H1 (cell line): Measurements from ENCODE around the gene PARD3. TPM values are rescaled to one million over a fixed set of nuclear protein-coding genes. Genes with fewer than 3 reads are reported as not detected.

Experiments
- CTCF ChIA-PET: fragments of 300-600 bp; sonication (Branson Sonifier 250); formaldehyde crosslinking; loops from one replicate; lab custom pipeline; 2021; ENCODE audit not compliant: partially characterized antibody; lab: Charles Lee
- POLR2A ChIA-PET: fragments of 300-600 bp; sonication (Branson Sonifier 250); formaldehyde crosslinking; loops from one replicate; lab custom pipeline; 2021; ENCODE audit warnings: inconsistent platforms; ENCODE audit not compliant: partially characterized antibody; lab: Charles Lee
- DNase-seq, 2 experiments: peaks; one replicate each; pipeline versions ENCODE4 v3.0.0 to v3.0.0-alpha.2; 2010 to 2022; ENCODE audit warnings: low spot score in 2 of 2, low read depth in 1 of 2, mixed read lengths in 1 of 2
- FAIRE-seq: peaks from 2 replicates; lab custom pipeline; 2011; peaks lifted over from hg19 to GRCh38; lab: Jason Lieb, UNC
- H2AFZ ChIP-seq: 2 replicates; pipeline ENCODE4 v1.8.1; 2012; ENCODE audit warnings: low read length, inconsistent platforms
- H2AK5ac ChIP-seq: 2 replicates; pipeline ENCODE4 v1.6.1; 2013; ENCODE audit warnings: low read depth, low read length
- H2BK120ac ChIP-seq: replicated peaks from 2 replicates; pipeline ENCODE3; 2013; ENCODE audit warnings: low read depth, low read length, inconsistent platforms
- H2BK12ac ChIP-seq: 2 replicates; pipeline ENCODE4 v1.6.1; 2013; ENCODE audit warnings: low read depth, low read length
- H2BK15ac ChIP-seq: 2 replicates; pipeline ENCODE4 v1.6.1; 2013; ENCODE audit warnings: low read length
- H2BK20ac ChIP-seq: 2 replicates; pipeline ENCODE4 v1.6.1; 2013; ENCODE audit warnings: low read length
- H2BK5ac ChIP-seq: 2 replicates; pipeline ENCODE4 v1.6.1; 2013; ENCODE audit warnings: low read depth, low read length
- H3K14ac ChIP-seq: 2 replicates; pipeline ENCODE4 v1.6.1; 2013; ENCODE audit warnings: inconsistent platforms; ENCODE audit not compliant: insufficient read length
- H3K18ac ChIP-seq: 2 replicates; pipeline ENCODE4 v1.6.1; 2013; ENCODE audit warnings: low read length; ENCODE audit errors: extremely low read depth
- H3K23ac ChIP-seq: 2 replicates; pipeline ENCODE4 v1.6.1; 2013; ENCODE audit warnings: inconsistent platforms; ENCODE audit not compliant: insufficient read length
- H3K23me2 ChIP-seq: 2 replicates; pipeline ENCODE4 v1.6.1; 2013; ENCODE audit warnings: low read depth, low read length
- H3K27ac ChIP-seq: 2 replicates; pipeline ENCODE4 v1.6.1; 2011; ENCODE audit warnings: low read depth, low read length, inconsistent platforms
- H3K27me3 ChIP-seq, 4 experiments: replicated peaks in 1 of 4; 1 replicate in 1 of 4; 2 replicates in 3 of 4; pipeline versions ENCODE4 v1.6.1 to v1.8.1; 2011 to 2013; ENCODE audit warnings: low read length in 3 of 4, mild to moderate bottlenecking in 3 of 4, inconsistent platforms in 2 of 4, mixed read lengths in 2 of 4, moderate library complexity in 1 of 4; ENCODE audit not compliant: control insufficient read depth in 3 of 4, insufficient read depth in 3 of 4; ENCODE audit errors: extremely low read depth in 1 of 4
- H3K36me3 ChIP-seq, 4 experiments: 2 replicates each; pipeline versions ENCODE4 v1.6.1 to v1.8.1; 2011 to 2013; ENCODE audit warnings: mild to moderate bottlenecking in 4 of 4, low read length in 3 of 4, moderate library complexity in 2 of 4, control low read depth in 1 of 4, inconsistent platforms in 1 of 4; ENCODE audit not compliant: insufficient read depth in 4 of 4, control insufficient read depth in 2 of 4
- H3K4ac ChIP-seq: replicated peaks from 2 replicates; pipeline ENCODE3; 2013; ENCODE audit warnings: low read length, low read depth, mixed read lengths, inconsistent platforms; ENCODE audit not compliant: insufficient read length
- H3K4me1 ChIP-seq, 4 experiments: replicated peaks in 1 of 4; 1 replicate in 1 of 4; 2 replicates in 3 of 4; pipeline versions ENCODE4 v1.6.1 to v1.8.1; 2011 to 2013; ENCODE audit warnings: low read length in 3 of 4, inconsistent platforms in 2 of 4, mixed read lengths in 1 of 4; ENCODE audit not compliant: insufficient read depth in 4 of 4, control insufficient read depth in 3 of 4
- H3K4me2 ChIP-seq, 2 experiments: 2 replicates each; pipeline versions ENCODE4 v1.6.1 to v1.8.1; 2011 to 2013; ENCODE audit warnings: low read depth in 2 of 2, low read length in 2 of 2, control low read depth in 1 of 2, inconsistent platforms in 1 of 2, mild to moderate bottlenecking in 1 of 2; ENCODE audit not compliant: insufficient read depth in 1 of 2
- H3K4me3 ChIP-seq, 4 experiments: fragments of 200-600, 300-600 bp in 1 of 4; sonication (generic), shearing (Covaris generic), sonication (Bioruptor Twin) in 1 of 4; 2 replicates each; pipeline versions ENCODE4 v1.5.1 to v1.8.1; 2011 to 2016; ENCODE audit warnings: low read length in 4 of 4, low read depth in 3 of 4, control low read depth in 2 of 4, inconsistent platforms in 2 of 4, mild to moderate bottlenecking in 2 of 4, mixed read lengths in 1 of 4, moderate library complexity in 1 of 4; ENCODE audit not compliant: insufficient read depth in 2 of 4; ENCODE audit errors: extremely low read depth in 1 of 4
- H3K56ac ChIP-seq: replicated peaks from 2 replicates; pipeline ENCODE3; 2013; ENCODE audit warnings: low read depth, mild to moderate bottlenecking, mixed read lengths, low read length, inconsistent platforms; ENCODE audit not compliant: insufficient read length
- H3K79me1 ChIP-seq: 2 replicates; pipeline ENCODE4 v1.6.1; 2013; ENCODE audit warnings: low read depth, low read length, control low read depth
- H3K79me2 ChIP-seq, 2 experiments: 2 replicates each; pipeline versions ENCODE4 v1.6.1 to v1.8.1; 2012 to 2013; ENCODE audit warnings: low read length in 2 of 2, mild to moderate bottlenecking in 2 of 2, inconsistent platforms in 1 of 2; ENCODE audit not compliant: insufficient read depth in 2 of 2, control insufficient read depth in 1 of 2
- H3K9ac ChIP-seq, 4 experiments: replicated peaks in 1 of 4; 1 replicate in 1 of 4; 2 replicates in 3 of 4; pipeline versions ENCODE4 v1.6.1 to v1.8.1; 2011 to 2013; ENCODE audit warnings: low read depth in 3 of 4, low read length in 3 of 4, control low read depth in 2 of 4, mild to moderate bottlenecking in 2 of 4, moderate library complexity in 2 of 4, inconsistent platforms in 1 of 4; ENCODE audit errors: extremely low read depth in 1 of 4
- H3K9me3 ChIP-seq, 2 experiments: 2 replicates each; pipeline versions ENCODE4 v1.6.1 to v1.8.1; 2012 to 2013; ENCODE audit warnings: mild to moderate bottlenecking in 2 of 2, moderate library complexity in 2 of 2, control low read depth in 1 of 2, inconsistent platforms in 1 of 2, low read depth in 1 of 2, low read length in 1 of 2, mixed read lengths in 1 of 2; ENCODE audit not compliant: insufficient read depth in 2 of 2
- H4K20me1 ChIP-seq, 2 experiments: replicated peaks in 1 of 2; 2 replicates each; pipeline versions ENCODE3 to v1.8.1; 2011 to 2013; ENCODE audit warnings: inconsistent platforms in 2 of 2, low read length in 2 of 2, mild to moderate bottlenecking in 1 of 2; ENCODE audit not compliant: insufficient read depth in 2 of 2, control insufficient read depth in 1 of 2
- H4K5ac ChIP-seq: 2 replicates; pipeline ENCODE4 v1.6.1; 2013; ENCODE audit warnings: low read length, low read depth, mixed read lengths, inconsistent platforms; ENCODE audit not compliant: insufficient read length
- H4K8ac ChIP-seq: 2 replicates; pipeline ENCODE4 v1.8.0; 2013; ENCODE audit warnings: mild to moderate bottlenecking, moderate library complexity, low read length, inconsistent platforms; ENCODE audit not compliant: insufficient read depth; ENCODE audit errors: extremely low read depth
- H4K91ac ChIP-seq: replicated peaks from 2 replicates; pipeline ENCODE3; 2013; ENCODE audit warnings: low read length, mixed read lengths, inconsistent platforms; ENCODE audit not compliant: insufficient read length
- ASH2L ChIP-seq: fragments of 200-600, 300-600 bp; sonication (generic); IDR thresholded peaks from one replicate; pipeline ENCODE4 v1.7.1; 2017; ENCODE audit warnings: low read length
- CHD1 ChIP-seq: IDR thresholded peaks from 2 replicates; pipeline ENCODE4 v1.6.1; 2012; ENCODE audit warnings: low read depth, low read length, improper control_type of control experiment
- CREB1 ChIP-seq: IDR thresholded peaks from 2 replicates; pipeline ENCODE4 v1.6.1; 2012; ENCODE audit warnings: inconsistent platforms
- EGR1 ChIP-seq: IDR thresholded peaks from 2 replicates; pipeline ENCODE4 v1.6.1; 2011; ENCODE audit warnings: low read depth, low read length, borderline replicate concordance
- EP300 ChIP-seq, 2 experiments: IDR thresholded peaks; 1 replicate in 1 of 2; 2 replicates in 1 of 2; pipeline ENCODE4 v1.6.1; 2011 to 2012; ENCODE audit warnings: low read depth in 2 of 2, low read length in 2 of 2, mild to moderate bottlenecking in 2 of 2, borderline replicate concordance in 1 of 2, inconsistent platforms in 1 of 2, moderate library complexity in 1 of 2
- FOSL1 ChIP-seq: IDR thresholded peaks from 2 replicates; pipeline ENCODE4 v1.6.1; 2011; ENCODE audit warnings: mild to moderate bottlenecking, low read depth, low read length, moderate library complexity; ENCODE audit not compliant: insufficient read depth
- HDAC2 ChIP-seq, 2 experiments: fragments of 300-600 bp in 1 of 2; sonication (generic) in 1 of 2; IDR thresholded peaks; 2 replicates each; pipeline ENCODE4 v1.6.1; 2011 to 2012; ENCODE audit warnings: low read depth in 2 of 2, low read length in 2 of 2, mild to moderate bottlenecking in 2 of 2, moderate library complexity in 2 of 2, borderline replicate concordance in 1 of 2, inconsistent platforms in 1 of 2
- HDAC6 ChIP-seq: IDR thresholded peaks from one replicate; pipeline ENCODE4 v1.7.1; 2012; ENCODE audit warnings: low read depth, mild to moderate bottlenecking, inconsistent platforms, low read length, moderate library complexity
- MAFK ChIP-seq: IDR thresholded peaks from 2 replicates; pipeline ENCODE4 v1.6.1; 2012; ENCODE audit warnings: low read depth, mild to moderate bottlenecking, improper control_type of control experiment, low read length
- MAX ChIP-seq: IDR thresholded peaks from 2 replicates; pipeline ENCODE4 v1.6.1; 2012; ENCODE audit warnings: inconsistent platforms
- RFX5 ChIP-seq: IDR thresholded peaks from 2 replicates; pipeline ENCODE4 v1.6.1; 2011; ENCODE audit warnings: low read depth, low read length, improper control_type of control experiment, borderline replicate concordance
- RNF2 ChIP-seq: fragments of 200-900, 300-1000 bp; sonication (generic); IDR thresholded peaks from 2 replicates; pipeline ENCODE4 v1.7.1; 2016; ENCODE audit warnings: borderline replicate concordance, low read depth, mild to moderate bottlenecking, antibody characterized with exemption, low read length; ENCODE audit not compliant: poor library complexity, severe bottlenecking; ENCODE audit errors: missing control alignments
- SP2 ChIP-seq: IDR thresholded peaks from 2 replicates; pipeline ENCODE4 v1.6.1; 2012; ENCODE audit warnings: mild to moderate bottlenecking, low read length, inconsistent platforms
- YY1 ChIP-seq: IDR thresholded peaks from 2 replicates; pipeline ENCODE4 v1.6.1; 2011; ENCODE audit warnings: low read depth, mild to moderate bottlenecking, low read length
- WGBS, 2 experiments: shearing (Covaris generic) in 1 of 2; methylation state at CpG; one replicate each; pipeline versions ENCODE4 v1.1.6 to v1.1.7; 2013 to 2015; ENCODE audit warnings: low lambda C conversion rate in 2 of 2, mixed read lengths in 2 of 2, inconsistent platforms in 1 of 2, low coverage in 1 of 2, missing lambda C conversion rate in 1 of 2; ENCODE audit not compliant: insufficient replicate concordance in 2 of 2, insufficient coverage in 1 of 2, insufficient read length in 1 of 2; ENCODE audit errors: extremely low coverage in 1 of 2, missing lambda C conversion rate in 1 of 2; 5-methylcytosine and 5-hydroxymethylcytosine counted together
- polyA plus RNA-seq, 7 experiments: library from polyadenylated mRNA; depleted of rRNA in 3 of 7; stranded (reverse) in 5 of 7; unstranded in 2 of 7; fragments of >200 nt in 5 of 7; fragments of 200-250 nt in 2 of 7; gene quantifications; 1 replicate in 5 of 7; 2 replicates in 1 of 7; 4 replicates in 1 of 7; pipeline versions ENCODE4 v1.2.1 to v1.2.3, GENCODE V29; 2011 to 2013; ENCODE audit warnings: missing spikeins in 2 of 7, mixed read lengths in 2 of 7
- total RNA-seq: library from RNA; stranded (reverse); fragmentation: NEBNext Ultra II Directional; extraction: Animal tissue kit (Norgen Biotek cat#: 25700); gene quantifications from 2 replicates; pipeline ENCODE4 v1.2.1, GENCODE V29; 2021

The PARD3 gene
- total and polyA plus RNA-seq, 2 of the 8 experiments (the other 6 are each of a cell fraction or from before 2014, with no cell fraction given), result 19.7 to 49.1 TPM

- H3K4me1 ChIP-seq, result 0 out of 7 replicates have a peak, but pooled peaks cover 0 to 2% (median 0%) of the 10 kb centered on the region in 4 experiments
- no peak overlapping the region for H4K91ac ChIP-seq
- H2AFZ ChIP-seq, result no peak overlapping the region
- no peaks in the 10 kb centered on the region for H3K79me2 ChIP-seq
- no peak overlapping the region for H2BK20ac ChIP-seq
- no peak overlapping the region for H2BK12ac ChIP-seq
- ChIA-PET POLR2A (interaction anchor here (0.7 kb wide), 1 partner anchor 49 kb away, joined by 3 read pairs; no protein-coding TSS in a partner anchor), CTCF (interaction anchor here (1.5 kb wide), 1 partner anchor 13 kb away, joined by 5 read pairs; no protein-coding TSS in a partner anchor)
- no peak overlapping the region for H3K4me2 ChIP-seq
- no peak overlapping the region for H2BK5ac ChIP-seq
- H3K79me1 ChIP-seq, result no peaks in the 10 kb centered on the region
- H4K8ac ChIP-seq, result no peak overlapping the region
- no peak overlapping the region for H4K5ac ChIP-seq
- H3K27me3 ChIP-seq, result no peaks in the 10 kb centered on the region
- DNase-seq (no peak), FAIRE-seq (peak; percentile 79)
- no peaks in the 10 kb centered on the region for H3K9me3 ChIP-seq
- H3K9ac ChIP-seq, result no peak overlapping the region
- no peaks in the 10 kb centered on the region for H4K20me1 ChIP-seq
- no peak overlapping the region for H3K4me3 ChIP-seq
- H2BK15ac ChIP-seq, result no peak overlapping the region
- 80% methylated on average over 1 of the region's 1 CpG; no CpG with 5 or more reads in 1 of the 2 experiments for WGBS, 2 experiments
- H3K18ac ChIP-seq, result no peak overlapping the region
- H2BK120ac ChIP-seq, result no peak overlapping the region
- H3K36me3 ChIP-seq, result no peaks in the 10 kb centered on the region
- no peak overlapping the region for H3K23ac ChIP-seq
- H2AK5ac ChIP-seq, result no peak overlapping the region
- H3K27ac ChIP-seq, result no peak overlapping the region
- no peak overlapping the region for H3K14ac ChIP-seq
- no peaks in the 10 kb centered on the region for H3K23me2 ChIP-seq
- no peak overlapping the region for H3K4ac ChIP-seq
- H3K56ac ChIP-seq, result no peak overlapping the region
- TF ChIP-seq HDAC6 (no peak), CHD1 (no peak), EP300 (IDR thresholded peaks at IDR 0.05; ENCODE audit: borderline replicate concordance in 1 of 2, low read depth in 2 of 2, low read length in 2 of 2) (no peak), MAFK (no peak), RFX5 (no peak), YY1 (no peak), RNF2 (no peak), ASH2L (no peak), CREB1 (no peak), FOSL1 (no peak), SP2 (no peak), HDAC2 (IDR thresholded peaks at IDR 0.05; ENCODE audit: borderline replicate concordance in 1 of 2, low read depth in 2 of 2, low read length in 2 of 2) (no peak), EGR1 (no peak), MAX (no peak)
Measured at GRCh38 chr10:34397324-34397723, 417.8 kb downstream of the PARD3 start.
